Smooth muscle cell (in vitro differentiated cells): ENCODE measurements around the gene DLGAP1. TPM values are rescaled to one million over a fixed set of nuclear protein-coding genes. Genes with fewer than 3 reads are reported as not detected.
"Not testable (repeated sequence)": the region's sequence is repeated elsewhere in the genome, so short reads cannot be mapped to it uniquely, and the experiment has no call there.

ENCODE experiments used
- DNase-seq: peaks from one replicate; lab custom pipeline; 2025; ENCODE audit not compliant: unreplicated experiment; lab: John Stamatoyannopoulos, UW
- H2AFZ ChIP-seq: fragments of 200-600 bp; sonication (generic); 2 replicates; pipeline ENCODE4 v1.6.0; 2016; ENCODE audit warnings: antibody characterized with exemption, low read depth, mild to moderate bottlenecking
- H3F3A ChIP-seq: fragments of 200-600 bp; sonication (generic); 2 replicates; pipeline ENCODE4 v1.6.0; 2017; ENCODE audit warnings: antibody characterized with exemption, low read depth
- H3K27ac ChIP-seq: fragments of 200-600 bp; sonication (generic); 2 replicates; pipeline ENCODE4 v1.5.1; 2016; ENCODE audit warnings: low read depth, mild to moderate bottlenecking
- H3K27me3 ChIP-seq: fragments of 200-600 bp; sonication (generic); 2 replicates; pipeline ENCODE4 v1.6.1; 2016; ENCODE audit warnings: low read depth, mild to moderate bottlenecking
- H3K36me3 ChIP-seq: fragments of 200-600 bp; sonication (generic); 2 replicates; pipeline ENCODE4 v1.5.1; 2016; ENCODE audit warnings: low read depth
- H3K4me1 ChIP-seq: fragments of 200-600 bp; sonication (generic); 2 replicates; pipeline ENCODE4 v1.5.1; 2016; ENCODE audit warnings: low read depth
- H3K4me2 ChIP-seq: fragments of 200-600 bp; sonication (generic); 2 replicates; pipeline ENCODE4 v1.6.0; 2016; ENCODE audit warnings: mild to moderate bottlenecking
- H3K4me3 ChIP-seq: fragments of 200-600 bp; sonication (generic); 2 replicates; pipeline ENCODE4 v1.5.1; 2016; ENCODE audit warnings: mild to moderate bottlenecking
- H3K79me2 ChIP-seq: fragments of 200-600 bp; sonication (generic); 2 replicates; pipeline ENCODE4 v1.6.0; 2016; ENCODE audit warnings: low read depth, mild to moderate bottlenecking
- H3K9ac ChIP-seq: fragments of 200-600 bp; sonication (generic); 2 replicates; pipeline ENCODE4 v1.6.0; 2016; ENCODE audit warnings: low read depth
- H3K9me3 ChIP-seq: fragments of 200-600 bp; sonication (generic); replicated peaks from 2 replicates; pipeline ENCODE4 v1.5.1; 2016; ENCODE audit warnings: low read depth
- H4K20me1 ChIP-seq: fragments of 200-600 bp; sonication (generic); 2 replicates; pipeline ENCODE4 v1.6.0; 2016; ENCODE audit warnings: low read depth
- WGBS: methylation state at CpG from one replicate; pipeline ENCODE4 v1.1.7; 2016; ENCODE audit warnings: low lambda C conversion rate; 5-methylcytosine and 5-hydroxymethylcytosine counted together
- polyA plus RNA-seq: library from polyadenylated mRNA; unstranded; fragments of >200 nt; fragmentation: Nextera tagmentation; extraction: Ambion mirVana; gene quantifications from 2 replicates; pipeline ENCODE4 v1.2.1, GENCODE V29; 2016
- total RNA-seq: library from RNA; depleted of rRNA; stranded (reverse); fragments of >200 nt; gene quantifications from 2 replicates; pipeline ENCODE4 v1.2.3, GENCODE V29; 2014
- TF ChIP-seq, protein P1 (sequence below): fragments of 200-600 bp; sonication (generic); IDR thresholded peaks from 2 replicates; pipeline ENCODE4 v1.5.1; 2017; ENCODE audit warnings: borderline replicate concordance, mild to moderate bottlenecking, antibody characterized with exemption; ENCODE audit not compliant: insufficient read depth, poor library complexity, severe bottlenecking

The DLGAP1 gene
- total RNA-seq (6.1 and 11.3 TPM in 2 replicates), polyA plus RNA-seq (2.6 and 8.6 TPM in 2 replicates)

DNA sequence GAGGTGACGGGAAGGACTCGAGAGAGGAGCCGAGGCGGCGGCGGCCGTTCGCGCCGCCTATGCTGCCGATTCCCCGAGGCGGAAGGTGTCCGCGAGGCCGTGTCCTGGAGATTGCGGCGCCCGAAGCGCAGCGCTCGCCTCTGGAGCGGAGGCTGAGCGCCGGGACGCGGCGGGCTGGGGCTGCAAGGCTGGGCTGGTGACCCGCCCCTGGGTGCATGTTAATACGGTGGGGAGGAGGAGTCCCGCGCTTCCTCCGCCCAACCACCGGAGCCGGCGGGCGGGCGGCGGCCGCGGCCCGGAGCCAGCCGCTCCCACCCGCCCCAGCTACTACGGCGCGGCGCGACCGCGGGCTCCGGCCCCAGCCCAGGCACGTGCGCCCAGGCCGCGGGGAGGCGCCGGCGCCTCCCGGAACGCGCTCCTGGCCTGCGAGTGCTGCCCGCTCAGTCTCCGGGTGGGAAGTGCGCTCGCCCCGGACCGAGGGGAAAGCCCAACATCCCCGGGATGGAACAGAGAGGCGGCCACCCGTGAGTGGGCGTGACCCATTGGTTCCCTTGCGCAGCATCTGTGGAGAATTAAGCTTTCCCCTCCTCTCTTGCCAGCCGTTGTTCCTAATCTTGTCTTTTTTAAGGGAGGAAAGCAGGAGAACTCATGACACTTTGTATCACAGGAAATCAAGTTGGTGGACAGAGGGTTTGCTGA, at the start of gene DLGAP1:
TSS of gene DLGAP1 (minus strand) at position 195 of the 699 bp plus-strand sequence.
- no peaks in the 10 kb centered on the region for H3K36me3 ChIP-seq
- no peak within 1 kb of the TSS for H3K9ac ChIP-seq
- no peak within 1 kb of the TSS for H3K27ac ChIP-seq
- TF ChIP-seq, protein P1, sequence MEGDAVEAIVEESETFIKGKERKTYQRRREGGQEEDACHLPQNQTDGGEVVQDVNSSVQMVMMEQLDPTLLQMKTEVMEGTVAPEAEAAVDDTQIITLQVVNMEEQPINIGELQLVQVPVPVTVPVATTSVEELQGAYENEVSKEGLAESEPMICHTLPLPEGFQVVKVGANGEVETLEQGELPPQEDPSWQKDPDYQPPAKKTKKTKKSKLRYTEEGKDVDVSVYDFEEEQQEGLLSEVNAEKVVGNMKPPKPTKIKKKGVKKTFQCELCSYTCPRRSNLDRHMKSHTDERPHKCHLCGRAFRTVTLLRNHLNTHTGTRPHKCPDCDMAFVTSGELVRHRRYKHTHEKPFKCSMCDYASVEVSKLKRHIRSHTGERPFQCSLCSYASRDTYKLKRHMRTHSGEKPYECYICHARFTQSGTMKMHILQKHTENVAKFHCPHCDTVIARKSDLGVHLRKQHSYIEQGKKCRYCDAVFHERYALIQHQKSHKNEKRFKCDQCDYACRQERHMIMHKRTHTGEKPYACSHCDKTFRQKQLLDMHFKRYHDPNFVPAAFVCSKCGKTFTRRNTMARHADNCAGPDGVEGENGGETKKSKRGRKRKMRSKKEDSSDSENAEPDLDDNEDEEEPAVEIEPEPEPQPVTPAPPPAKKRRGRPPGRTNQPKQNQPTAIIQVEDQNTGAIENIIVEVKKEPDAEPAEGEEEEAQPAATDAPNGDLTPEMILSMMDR = no peak
- peak within 1 kb of the TSS; percentile 88 for H2AFZ ChIP-seq
- peaks cover 25% of the 10 kb centered on the region for H4K20me1 ChIP-seq
- peak; percentile 44 for DNase-seq
- no peaks in the 10 kb centered on the region for H3F3A ChIP-seq
- H3K4me3 ChIP-seq = peak within 1 kb of the TSS; percentile 87
- H3K4me1 ChIP-seq = peaks cover 13% of the 10 kb centered on the region
- H3K4me2 ChIP-seq = peak within 1 kb of the TSS; percentile 89
- peaks cover 25% of the 10 kb centered on the region for H3K79me2 ChIP-seq
- H3K9me3 ChIP-seq = no peaks in the 10 kb centered on the region
- H3K27me3 ChIP-seq = peaks cover 16% of the 10 kb centered on the region
- under 1% methylated on average over 62 of the region's 75 CpGs for WGBS

DNA sequence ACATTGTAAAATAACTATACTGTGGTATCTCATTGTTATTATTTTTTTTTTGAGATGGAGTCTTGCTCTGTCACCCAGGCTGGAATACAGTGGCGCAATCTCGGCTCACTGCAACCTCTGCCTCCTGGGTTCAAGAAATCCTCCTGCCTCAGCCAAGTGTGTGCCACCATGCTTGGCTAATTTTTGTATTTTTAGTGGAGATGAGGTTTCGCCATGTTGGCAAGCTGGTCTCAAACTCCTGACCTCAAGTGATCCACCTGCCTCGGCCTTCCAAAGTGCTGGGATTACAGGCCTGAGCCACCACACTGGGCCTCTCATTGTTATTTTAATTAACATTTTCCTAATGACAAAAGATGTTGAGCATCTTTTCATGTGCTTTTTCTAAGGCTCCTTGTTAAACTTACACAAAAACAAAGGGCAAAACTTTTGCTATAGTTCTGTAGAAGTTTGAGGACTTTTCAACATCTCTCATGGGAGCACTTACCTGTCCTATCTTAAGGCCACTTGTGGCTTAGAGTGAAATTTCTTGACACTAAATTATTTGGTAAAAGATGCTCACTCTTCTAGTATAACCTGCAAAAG, 39.7 kb upstream of the DLGAP1 start:
- 86% methylated on average over 4 of the region's 4 CpGs for WGBS

DNA sequence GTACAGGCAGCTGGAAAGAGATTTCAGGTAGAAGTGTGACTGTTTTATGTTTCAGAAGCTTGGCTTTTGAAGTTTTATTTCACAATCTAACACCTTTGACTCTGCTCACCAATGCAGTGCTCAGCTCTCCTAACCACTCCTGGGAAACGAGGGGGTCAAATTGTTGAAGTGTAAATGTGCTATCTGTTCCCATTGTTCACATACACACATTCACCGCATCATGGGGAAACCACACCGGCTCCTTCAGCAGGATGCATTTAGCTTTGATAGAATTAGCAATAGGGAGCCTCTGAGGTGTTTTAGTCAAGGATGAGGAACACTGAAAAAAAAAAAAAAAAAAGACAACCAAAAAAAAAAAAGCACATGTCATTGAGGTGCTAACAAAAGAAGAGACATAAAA, 13.4 kb upstream of the DLGAP1 start:
- no peaks in the 10 kb centered on the region for H3K9me3 ChIP-seq
- no peak overlapping the region for H3K4me2 ChIP-seq
- H3K79me2 ChIP-seq = no peaks in the 10 kb centered on the region
- H3K27ac ChIP-seq = no peak overlapping the region
- TF ChIP-seq, protein P1 = no peak
- no peak overlapping the region for H3K9ac ChIP-seq
- DNase-seq = no peak
- no peaks in the 10 kb centered on the region for H3K36me3 ChIP-seq
- no peak overlapping the region for H2AFZ ChIP-seq
- 58% methylated on average over 3 of the region's 3 CpGs for WGBS
- H3K4me3 ChIP-seq = no peak overlapping the region
- H3K4me1 ChIP-seq = no peaks in the 10 kb centered on the region
- no peaks in the 10 kb centered on the region for H3K27me3 ChIP-seq
- no peaks in the 10 kb centered on the region for H3F3A ChIP-seq
- H4K20me1 ChIP-seq = no peaks in the 10 kb centered on the region

More for the DNA sequence above, 39.7 kb upstream of the DLGAP1 start:
- H3K9ac ChIP-seq, H3K27ac ChIP-seq, H3K4me2 ChIP-seq, H3K79me2 ChIP-seq, H3K9me3 ChIP-seq, H3K4me3 ChIP-seq, H3K36me3 ChIP-seq, H3K4me1 ChIP-seq, H3F3A ChIP-seq, H3K27me3 ChIP-seq, DNase-seq, H4K20me1 ChIP-seq, H2AFZ ChIP-seq: not testable (repeated sequence)

DNA sequence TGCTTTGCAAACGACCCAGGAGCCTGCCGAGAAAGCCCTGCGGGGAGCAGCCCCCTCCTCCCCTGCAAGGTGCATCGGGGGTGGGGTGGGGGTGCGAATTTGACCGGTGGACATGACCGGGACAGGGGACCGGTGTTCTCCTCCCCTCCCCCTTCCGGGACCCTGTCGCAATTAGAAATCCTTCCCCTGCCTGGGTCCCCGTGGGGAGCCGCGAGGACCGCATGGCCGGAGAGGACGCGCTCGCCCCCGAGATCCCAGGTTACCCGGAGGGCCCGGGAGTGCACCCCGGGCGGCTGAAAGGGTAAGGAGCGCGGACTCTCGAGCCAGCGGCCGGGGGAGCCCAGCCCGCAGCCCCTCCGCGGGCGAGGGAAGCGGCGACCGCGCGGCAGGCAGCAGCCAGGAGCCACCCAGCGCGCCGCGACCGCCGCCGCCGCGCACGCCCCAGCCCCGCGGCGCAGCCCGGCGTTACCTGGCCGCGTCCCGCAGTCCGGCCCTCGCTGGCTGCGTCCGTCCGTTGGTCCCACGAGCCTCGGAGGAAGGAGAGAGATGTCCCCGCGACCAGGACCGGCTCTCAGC, 482 bp downstream of the DLGAP1 start:
- no peaks in the 10 kb centered on the region for H3K9me3 ChIP-seq
- H3K36me3 ChIP-seq = no peaks in the 10 kb centered on the region
- peak overlapping the region; percentile 89 for H3K4me2 ChIP-seq
- no peak overlapping the region for H3K9ac ChIP-seq
- peaks cover 13% of the 10 kb centered on the region for H3K4me1 ChIP-seq
- peaks cover 27% of the 10 kb centered on the region for H4K20me1 ChIP-seq
- H3K27ac ChIP-seq = no peak overlapping the region
- DNase-seq = no peak
- TF ChIP-seq, protein P1 = no peak
- H2AFZ ChIP-seq = peak overlapping the region; percentile 88
- under 1% methylated on average over 47 of the region's 65 CpGs for WGBS
- H3F3A ChIP-seq = no peaks in the 10 kb centered on the region
- H3K4me3 ChIP-seq = peak overlapping the region; percentile 87
- peaks cover 16% of the 10 kb centered on the region for H3K27me3 ChIP-seq
- peaks cover 25% of the 10 kb centered on the region for H3K79me2 ChIP-seq
